Stomach (tissue), 9 donors: ENCODE results near the gene SEC14L6. TPM values are rescaled to one million over a fixed set of nuclear protein-coding genes. Genes with fewer than 3 reads are reported as not detected.
"Not testable (repeated sequence)": the region's sequence is repeated elsewhere in the genome, so short reads cannot be mapped to it uniquely, and the experiment has no call there.

Experiments
- DNase-seq, 2 donors: peaks; one replicate each; pipeline versions ENCODE4 v3.0.0 to v3.0.0-alpha.2; 2013 to 2019
- H3K27ac ChIP-seq, 5 donors: fragments of 200-600 bp in 4 of 5; sonication (generic) in 4 of 5; one replicate each; pipeline ENCODE4 v1.5.1; 2013 to 2019; ENCODE audit warnings: mild to moderate bottlenecking in 1 of 5, moderate library complexity in 1 of 5
- H3K27me3 ChIP-seq, 3 donors: fragments of 200-600 bp; sonication (generic); one replicate each; pipeline ENCODE4 v1.5.1; 2017 to 2019; ENCODE audit warnings: mixed run types in 1 of 3
- H3K36me3 ChIP-seq, 4 donors: fragments of 200-600 bp; sonication (generic); 1 replicate in 3 of 4; 2 replicates in 1 of 4; pipeline ENCODE4 v1.5.1; 2016 to 2019
- H3K4me1 ChIP-seq, 4 donors: fragments of 200-600 bp; sonication (generic); one replicate each; pipeline ENCODE4 v1.5.1; 2016 to 2019
- H3K4me3 ChIP-seq, 4 donors: fragments of 200-600 bp; sonication (generic) in 3 of 4; one replicate each; pipeline ENCODE4 v1.5.1; 2016 to 2019; ENCODE audit warnings: mild to moderate bottlenecking in 1 of 4
- H3K9me3 ChIP-seq, 4 donors: fragments of 200-600 bp; sonication (generic); one replicate each; pipeline ENCODE4 v1.5.1; 2016 to 2019
- CTCF ChIP-seq, 7 experiments: fragments of 450-650 bp in 4 of 7; fragments of 200-600 bp in 3 of 7; sonication (generic) in 3 of 7; IDR thresholded peaks; one replicate each; pipeline ENCODE4 v1.5.1; 2016 to 2019; ENCODE audit warnings: antibody characterized with exemption in 7 of 7, control low read depth in 2 of 7, mild to moderate bottlenecking in 1 of 7
- EP300 ChIP-seq: sonication (generic); formaldehyde crosslinking; IDR thresholded peaks from one replicate; pipeline ENCODE4 v1.6.1; 2017; ENCODE audit warnings: antibody characterized with exemption
- POLR2A ChIP-seq, 4 donors: fragments of 450-650 bp; IDR thresholded peaks; one replicate each; pipeline ENCODE4 v1.6.1; 2016; ENCODE audit warnings: antibody characterized with exemption in 4 of 4, control low read depth in 2 of 4, mild to moderate bottlenecking in 1 of 4, moderate library complexity in 1 of 4
- POLR2AphosphoS5 ChIP-seq, 3 donors: sonication (generic); formaldehyde crosslinking; IDR thresholded peaks; one replicate each; pipeline ENCODE4 v1.6.1; 2016; ENCODE audit warnings: antibody characterized with exemption in 3 of 3
- WGBS, 5 donors: extraction: QIAGEN DNeasy Blood & Tissue Kit in 3 of 5; methylation state at CpG; one replicate each; pipeline versions ENCODE4 v1.1.5 to v1.1.7; 2013 to 2018; 5-methylcytosine and 5-hydroxymethylcytosine counted together
- intact Hi-C: fragments of 100-400 bp; cut with DNase I; formaldehyde crosslinking; loops from one replicate; pipeline ENCODE4 v1.15.1; 2023; ENCODE audit warnings: low total_unique reads
- polyA plus RNA-seq, 3 donors: library from polyadenylated mRNA; stranded (reverse); fragments of 200-250 nt; gene quantifications; one replicate each; pipeline ENCODE4 v1.2.3, GENCODE V29; 2013
- total RNA-seq, 5 donors: library from RNA; depleted of rRNA; stranded (reverse); fragments of >200 nt; gene quantifications; one replicate each; pipeline versions ENCODE4 v1.1.0 to v1.2.3, GENCODE V29; 2014 to 2016
- donor health status: healthy with polysubstance abuse.
- donor health status: Bipolar disorder and iron deficiency.
- donor health status: healthy.

Gene SEC14L6
- total and polyA plus RNA-seq, 8 donors: 0.58 to 1.4 (median 0.84) TPM; not detected in 4

GRCh38 chr22:30564045-30564760, 17.7 kb upstream of the SEC14L6 start:
- TF ChIP-seq EP300 (no peak), CTCF (IDR thresholded peaks at IDR 0.05) (no peak), POLR2A (IDR thresholded peaks at IDR 0.05) (no peak), POLR2AphosphoS5 (IDR thresholded peaks at IDR 0.05) (no peak)
- intact Hi-C loops: no loop called here
- Histone ChIP-seq H3K27ac (no peak overlapping the region), H3K36me3 (no peaks in the 10 kb centered on the region), H3K4me3 (no peak overlapping the region), H3K4me1 (no peaks in the 10 kb centered on the region), H3K27me3 (no peaks in the 10 kb centered on the region), H3K9me3 (no peaks in the 10 kb centered on the region)
- 75 to 86% (median 80%) methylated on average over 5 to 8 of the region's 8 CpGs for WGBS, 5 donors
- DNase-seq: no peak

- no peak for TF ChIP-seq POLR2AphosphoS5 (IDR thresholded peaks at IDR 0.05)
- TF ChIP-seq POLR2A (IDR thresholded peaks at IDR 0.05): no peak
- TF ChIP-seq CTCF (IDR thresholded peaks at IDR 0.05): no peak
- no peak for TF ChIP-seq EP300
- intact Hi-C loops: no loop called here
- no peak overlapping the region for H3K27ac ChIP-seq
- no peak for DNase-seq
- H3K27me3 ChIP-seq: no peaks in the 10 kb centered on the region
- H3K4me3 ChIP-seq: no peak overlapping the region
- H3K4me1 ChIP-seq: no peaks in the 10 kb centered on the region
- no peaks in the 10 kb centered on the region for H3K9me3 ChIP-seq
- H3K36me3 ChIP-seq: no peaks in the 10 kb centered on the region
- WGBS, 5 donors: 47 to 71% (median 60%) methylated on average over 6 of the region's 6 CpGs
Measured at GRCh38 chr22:30562366-30562765, 15.8 kb upstream of the SEC14L6 start.

- no peak for TF ChIP-seq CTCF (IDR thresholded peaks at IDR 0.05)
- no peak for TF ChIP-seq EP300
- TF ChIP-seq POLR2AphosphoS5 (IDR thresholded peaks at IDR 0.05): no peak
- no peak for TF ChIP-seq POLR2A (IDR thresholded peaks at IDR 0.05)
- WGBS, 5 donors: 62 to 73% (median 68%) methylated on average over 10 of the region's 10 CpGs
Measured at GRCh38 chr22:30561402-30562189, 15.1 kb upstream of the SEC14L6 start.

GRCh38 chr22:30560643-30561202, 14.2 kb upstream of the SEC14L6 start:
- peaks cover 0 to 14% (median 6%) of the 10 kb centered on the region in 4 donors for H3K36me3 ChIP-seq
- H3K4me3 ChIP-seq, H3K9me3 ChIP-seq, intact Hi-C loops, DNase-seq, H3K4me1 ChIP-seq, H3K27me3 ChIP-seq, H3K27ac ChIP-seq: not testable (repeated sequence)
- WGBS, 5 donors: 82 to 90% (median 83%) methylated on average over 10 to 11 of the region's 11 CpGs

More at GRCh38 chr22:30561402-30562189, 15.1 kb upstream of the SEC14L6 start:
- no peak overlapping the region for H3K4me3 ChIP-seq
- H3K27ac ChIP-seq: no peak overlapping the region
- no peaks in the 10 kb centered on the region for H3K4me1 ChIP-seq
- no peaks in the 10 kb centered on the region for H3K9me3 ChIP-seq
- no peak for DNase-seq
- intact Hi-C loops: no loop called here
- H3K36me3 ChIP-seq: peaks cover 0 to 5% (median 0%) of the 10 kb centered on the region in 4 donors
- no peaks in the 10 kb centered on the region for H3K27me3 ChIP-seq
